D721Med (cell line): ENCODE data around the gene DAGLB.
"Not testable (repeated sequence)": the region's sequence is repeated elsewhere in the genome, so short reads cannot be mapped to it uniquely, and the experiment has no call there.

Experiments used
- DNase-seq: peaks from one replicate; pipeline ENCODE4 v3.0.0; 2011; ENCODE audit warnings: low spot score; ENCODE audit not compliant: insufficient read length
- FAIRE-seq: peaks from 2 replicates; lab custom pipeline; 2011; peaks lifted over from hg19 to GRCh38; lab: Jason Lieb, UNC
- TF ChIP-seq, protein P1 (sequence below): IDR thresholded peaks from 2 replicates; pipeline ENCODE4 v1.5.1; 2012; ENCODE audit warnings: mild to moderate bottlenecking, control low read depth; ENCODE audit not compliant: insufficient read depth; ENCODE audit errors: missing control alignments

DAGLB gene

DNA sequence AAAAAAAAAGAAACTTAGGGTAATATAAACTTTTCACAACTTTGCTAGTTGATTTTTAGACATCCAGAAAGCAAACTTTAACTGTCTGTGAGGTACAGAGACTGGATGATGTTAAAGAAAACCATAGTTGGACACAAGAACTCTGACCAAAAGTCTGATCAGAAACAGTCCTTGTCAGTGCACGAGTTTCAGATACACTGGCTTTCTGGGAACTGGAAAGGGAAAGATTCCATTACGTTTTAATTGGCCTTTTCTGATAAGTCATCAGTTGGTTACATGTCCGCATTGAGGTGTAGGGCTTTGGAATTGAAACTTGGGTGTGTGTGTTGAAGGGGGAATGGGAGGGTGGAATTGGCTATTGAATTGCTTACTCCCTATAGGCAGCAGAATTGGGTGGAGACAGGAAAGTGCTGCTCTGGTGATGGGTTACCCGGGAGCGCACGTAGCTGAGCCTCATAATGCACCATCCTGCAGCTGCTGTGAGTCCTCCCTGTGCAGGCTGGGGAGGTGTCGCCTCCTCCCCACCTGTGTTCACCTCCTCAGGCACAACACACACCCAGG is 59.9 kb downstream of the DAGLB start:
- DNase-seq = no peak
- no peak for FAIRE-seq
- TF ChIP-seq, protein P1, sequence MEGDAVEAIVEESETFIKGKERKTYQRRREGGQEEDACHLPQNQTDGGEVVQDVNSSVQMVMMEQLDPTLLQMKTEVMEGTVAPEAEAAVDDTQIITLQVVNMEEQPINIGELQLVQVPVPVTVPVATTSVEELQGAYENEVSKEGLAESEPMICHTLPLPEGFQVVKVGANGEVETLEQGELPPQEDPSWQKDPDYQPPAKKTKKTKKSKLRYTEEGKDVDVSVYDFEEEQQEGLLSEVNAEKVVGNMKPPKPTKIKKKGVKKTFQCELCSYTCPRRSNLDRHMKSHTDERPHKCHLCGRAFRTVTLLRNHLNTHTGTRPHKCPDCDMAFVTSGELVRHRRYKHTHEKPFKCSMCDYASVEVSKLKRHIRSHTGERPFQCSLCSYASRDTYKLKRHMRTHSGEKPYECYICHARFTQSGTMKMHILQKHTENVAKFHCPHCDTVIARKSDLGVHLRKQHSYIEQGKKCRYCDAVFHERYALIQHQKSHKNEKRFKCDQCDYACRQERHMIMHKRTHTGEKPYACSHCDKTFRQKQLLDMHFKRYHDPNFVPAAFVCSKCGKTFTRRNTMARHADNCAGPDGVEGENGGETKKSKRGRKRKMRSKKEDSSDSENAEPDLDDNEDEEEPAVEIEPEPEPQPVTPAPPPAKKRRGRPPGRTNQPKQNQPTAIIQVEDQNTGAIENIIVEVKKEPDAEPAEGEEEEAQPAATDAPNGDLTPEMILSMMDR = no peak

DNA sequence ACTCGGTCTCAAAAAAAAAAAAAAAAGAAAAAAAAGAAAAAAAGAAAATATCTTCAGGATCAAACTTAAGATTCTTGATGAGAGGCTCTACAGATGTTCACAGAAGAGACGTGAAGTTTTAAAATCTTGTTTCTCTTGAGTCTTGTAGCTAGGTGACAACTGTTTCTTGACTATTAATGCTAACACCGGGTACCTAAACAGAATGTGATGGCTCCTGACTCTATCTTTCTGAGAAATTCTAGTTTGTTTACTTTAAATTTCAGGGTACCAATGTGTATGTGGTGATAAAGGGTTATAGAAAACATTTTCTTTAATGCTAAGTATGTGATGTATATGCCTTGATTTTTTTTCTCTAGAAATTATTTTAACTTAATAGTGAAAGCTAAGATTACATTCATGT is 61.0 kb downstream of the DAGLB start:
- no peak for FAIRE-seq
- DNase-seq = no peak
- TF ChIP-seq, protein P1 = no peak

DNA sequence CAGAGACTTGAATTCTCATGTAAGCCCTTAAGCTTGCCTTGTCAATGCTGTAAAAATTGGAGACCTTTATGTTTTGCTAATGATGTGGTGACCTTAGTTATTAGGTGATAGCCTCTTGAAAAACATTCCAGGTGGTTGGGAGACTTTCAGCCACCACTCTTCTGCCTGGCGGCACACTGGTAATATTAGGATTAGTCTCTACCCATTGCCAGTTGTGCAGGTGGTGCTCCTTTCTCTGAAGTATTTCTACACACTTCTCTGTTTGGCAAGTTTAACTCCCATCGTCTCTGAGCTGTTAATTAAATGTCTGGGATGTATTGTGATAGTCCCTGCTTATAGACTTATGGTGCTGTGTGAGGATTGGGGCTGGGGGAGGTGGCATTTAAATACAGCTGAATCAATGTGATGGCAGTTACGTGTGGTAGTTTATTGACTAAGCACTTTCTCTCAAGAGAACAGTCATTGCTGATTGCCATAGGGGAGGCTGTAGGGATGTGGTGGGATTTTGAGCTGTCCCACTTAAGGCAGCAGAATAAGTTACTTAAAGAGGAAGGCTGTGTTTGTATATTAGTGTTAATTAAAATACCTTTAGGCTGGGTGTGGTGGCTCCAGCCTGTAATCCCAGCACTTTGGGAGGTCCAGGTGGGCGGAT is 61.7 kb downstream of the DAGLB start:
- DNase-seq (no peak), FAIRE-seq (no peak)
- TF ChIP-seq, protein P1 = no peak

DNA sequence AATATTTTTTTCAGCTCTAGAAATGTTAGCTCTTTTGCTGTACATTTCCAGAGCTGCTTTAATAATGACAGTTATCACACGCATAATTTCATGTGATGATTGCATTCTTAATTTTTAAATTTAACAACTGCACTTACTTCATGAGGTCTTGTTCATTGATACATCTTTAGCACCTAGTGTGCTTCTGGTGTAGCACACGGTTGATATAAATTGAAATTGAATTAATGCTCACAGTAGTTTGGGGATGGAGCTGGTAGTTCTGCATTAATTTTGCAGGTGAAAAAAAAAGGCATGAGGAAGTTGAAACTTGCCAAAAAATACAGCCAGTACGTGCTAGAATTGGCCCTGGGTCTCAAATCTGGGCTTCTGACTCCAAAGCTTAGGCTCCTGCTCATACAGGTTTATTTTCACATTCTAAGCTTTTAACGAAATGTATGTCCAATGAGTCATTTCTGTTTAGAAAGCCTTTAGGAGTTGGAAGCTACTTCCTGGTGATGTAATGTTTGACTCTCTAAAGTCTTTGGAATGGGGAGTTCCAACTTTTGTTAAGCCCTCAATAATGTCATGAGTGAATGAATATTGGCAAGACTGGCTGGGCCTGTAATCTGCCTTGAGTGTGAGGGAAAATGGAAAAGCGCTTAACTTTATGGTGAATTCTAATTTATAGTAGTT is 62.5 kb downstream of the DAGLB start:
- no peak for DNase-seq
- TF ChIP-seq, protein P1 = no peak
- FAIRE-seq = no peak

DNA sequence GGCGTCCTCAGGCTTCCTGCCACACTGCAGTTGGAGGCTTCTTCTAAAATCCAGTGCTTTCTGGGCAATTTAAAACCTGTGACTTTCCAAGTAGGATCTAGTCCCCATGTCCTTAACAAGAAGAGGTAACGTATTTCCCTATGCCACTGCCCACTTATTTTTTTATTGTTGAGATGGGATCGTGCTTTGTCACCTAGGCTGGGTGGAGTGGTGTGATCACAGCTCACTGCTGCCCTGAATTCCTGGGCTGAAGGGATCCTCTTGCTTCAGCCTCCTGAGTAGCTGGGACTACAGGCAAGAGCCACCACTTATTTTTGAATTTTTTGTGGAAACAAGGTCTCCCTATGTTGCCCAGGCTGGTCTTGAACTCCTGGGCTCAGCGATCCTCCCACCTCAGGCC is 63.4 kb downstream of the DAGLB start:
- no peak for FAIRE-seq
- DNase-seq = no peak
- TF ChIP-seq, protein P1 = no peak

DNA sequence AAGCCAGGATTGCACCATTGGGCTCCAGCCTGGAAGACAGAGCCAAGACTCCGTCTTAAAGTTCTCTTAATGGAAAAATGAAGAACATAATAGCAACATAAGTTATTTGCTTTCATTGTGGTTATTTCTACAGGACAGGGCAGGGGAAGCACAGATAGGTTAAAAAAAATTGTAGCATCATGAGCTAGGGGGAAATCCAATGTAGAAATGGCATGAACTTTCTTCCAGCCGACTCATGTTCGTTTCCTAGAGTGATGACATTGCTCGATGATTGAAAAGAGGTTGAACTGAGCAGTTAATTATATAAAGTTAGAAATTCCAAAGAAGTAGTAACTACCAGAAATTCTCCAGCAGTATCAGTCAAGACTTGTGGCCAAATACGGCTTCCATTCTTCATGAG is 64.9 kb downstream of the DAGLB start:
- DNase-seq = no peak
- TF ChIP-seq, protein P1 = no peak
- no peak for FAIRE-seq

DNA sequence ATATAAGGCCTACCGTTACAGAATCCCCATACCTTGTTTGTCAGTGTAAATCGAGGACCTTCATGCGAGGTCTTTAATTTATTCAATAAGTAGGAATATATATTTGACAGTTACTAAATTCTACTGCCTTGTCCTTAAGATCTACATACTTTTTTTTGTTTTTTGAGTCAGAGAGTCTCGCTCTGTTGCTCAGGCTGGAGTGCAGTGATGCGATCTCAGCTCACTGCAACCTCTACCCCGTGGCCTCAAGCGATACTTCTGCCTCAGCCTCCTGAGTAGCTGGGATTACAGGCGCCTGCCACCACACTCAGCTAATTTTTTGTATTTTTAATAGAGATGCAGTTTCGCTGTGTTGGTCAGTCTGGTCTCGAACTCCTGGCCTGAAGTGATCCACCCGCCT is 65.9 kb downstream of the DAGLB start:
- DNase-seq, FAIRE-seq: not testable (repeated sequence)
